GM13976 (cell line): ENCODE measurements around the gene DCAF4.
"Not testable (repeated sequence)": the region's sequence is repeated elsewhere in the genome, so short reads cannot be mapped to it uniquely, and the experiment has no call there.

Source experiments
- DNase-seq: peaks from one replicate; pipeline ENCODE4 v3.0.0; 2012; ENCODE audit warnings: low spot score
- in situ Hi-C: fragments of 300-500 bp; cut with MboI; formaldehyde crosslinking; loops from one replicate; pipeline ENCODE4 v1.12.0; 2022; ENCODE audit warnings: low sequenced_read_pairs, mixed read lengths, inconsistent platforms; ENCODE audit not compliant: unreplicated experiment
- TF ChIP-seq, protein P1 (sequence below): IDR thresholded peaks from 2 replicates; pipeline ENCODE4 v1.5.1; 2012; ENCODE audit warnings: borderline replicate concordance, mild to moderate bottlenecking; ENCODE audit not compliant: insufficient read depth; ENCODE audit errors: extremely low read depth, missing control alignments, control extremely low read depth

The DCAF4 gene

DNA sequence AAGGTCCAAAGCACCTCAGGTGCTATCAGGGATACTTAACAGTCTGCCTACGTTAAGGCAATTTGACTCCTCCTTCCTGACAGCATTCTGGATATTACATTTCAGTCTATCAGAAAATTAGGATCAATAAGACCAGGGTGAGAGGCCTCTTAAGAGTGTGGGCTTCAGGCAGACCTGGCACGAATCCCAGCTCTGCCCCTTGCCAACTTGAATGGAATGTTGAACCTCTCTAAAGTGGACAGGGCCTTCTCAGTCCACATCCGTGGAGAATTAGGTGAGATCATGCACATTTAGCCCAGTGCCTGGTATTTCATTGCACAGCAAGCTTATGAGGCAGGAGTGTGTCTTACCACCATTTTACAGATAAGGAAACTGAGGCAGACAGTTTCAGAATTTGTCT, 25.9 kb downstream of the DCAF4 start:
- DNase-seq, result no peak
- TF ChIP-seq, protein P1, sequence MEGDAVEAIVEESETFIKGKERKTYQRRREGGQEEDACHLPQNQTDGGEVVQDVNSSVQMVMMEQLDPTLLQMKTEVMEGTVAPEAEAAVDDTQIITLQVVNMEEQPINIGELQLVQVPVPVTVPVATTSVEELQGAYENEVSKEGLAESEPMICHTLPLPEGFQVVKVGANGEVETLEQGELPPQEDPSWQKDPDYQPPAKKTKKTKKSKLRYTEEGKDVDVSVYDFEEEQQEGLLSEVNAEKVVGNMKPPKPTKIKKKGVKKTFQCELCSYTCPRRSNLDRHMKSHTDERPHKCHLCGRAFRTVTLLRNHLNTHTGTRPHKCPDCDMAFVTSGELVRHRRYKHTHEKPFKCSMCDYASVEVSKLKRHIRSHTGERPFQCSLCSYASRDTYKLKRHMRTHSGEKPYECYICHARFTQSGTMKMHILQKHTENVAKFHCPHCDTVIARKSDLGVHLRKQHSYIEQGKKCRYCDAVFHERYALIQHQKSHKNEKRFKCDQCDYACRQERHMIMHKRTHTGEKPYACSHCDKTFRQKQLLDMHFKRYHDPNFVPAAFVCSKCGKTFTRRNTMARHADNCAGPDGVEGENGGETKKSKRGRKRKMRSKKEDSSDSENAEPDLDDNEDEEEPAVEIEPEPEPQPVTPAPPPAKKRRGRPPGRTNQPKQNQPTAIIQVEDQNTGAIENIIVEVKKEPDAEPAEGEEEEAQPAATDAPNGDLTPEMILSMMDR, result no peak
- in situ Hi-C loops, result no loop called here

DNA sequence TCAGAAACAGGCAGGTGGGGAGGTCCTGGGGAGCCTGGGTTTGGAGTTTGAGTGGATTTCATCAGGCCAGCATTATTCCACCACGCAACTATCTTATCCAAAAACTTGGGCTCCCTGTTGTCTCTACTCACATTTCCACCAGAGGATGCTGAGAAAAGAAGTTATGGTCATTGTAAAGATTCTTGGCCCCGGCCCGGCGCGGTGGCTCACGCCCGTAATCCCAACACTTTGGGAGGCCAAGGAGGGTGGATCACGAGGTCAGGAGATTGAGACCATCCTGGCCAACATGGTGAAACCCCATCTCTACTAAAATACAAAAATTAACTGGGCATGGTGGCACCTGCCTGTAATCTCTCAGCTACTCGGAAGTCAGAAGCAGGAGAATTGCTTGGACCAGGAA, 30.5 kb downstream of the DCAF4 start:
- DNase-seq, in situ Hi-C loops: not testable (repeated sequence)

DNA sequence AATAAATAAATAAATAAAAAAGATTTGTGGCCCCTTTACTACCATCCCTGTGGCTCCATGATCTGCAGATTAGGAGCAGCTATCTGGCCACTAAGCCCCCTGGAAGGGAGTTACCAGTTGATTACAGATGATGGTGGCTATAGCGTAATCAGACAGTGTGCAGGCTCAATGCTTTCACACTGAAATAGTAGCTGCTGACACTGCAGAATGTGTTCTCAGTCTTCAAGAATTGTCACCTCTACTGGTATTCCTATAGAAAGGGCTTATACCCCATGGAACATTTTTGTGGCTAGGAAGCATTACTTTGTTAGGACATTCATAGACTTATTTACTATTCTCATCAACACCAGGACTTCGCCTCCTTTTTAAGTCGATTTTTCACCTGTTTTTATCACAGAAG, 30.9 kb downstream of the DCAF4 start:
- in situ Hi-C loops, result no loop called here
- DNase-seq, result no peak
- TF ChIP-seq, protein P1, result no peak

DNA sequence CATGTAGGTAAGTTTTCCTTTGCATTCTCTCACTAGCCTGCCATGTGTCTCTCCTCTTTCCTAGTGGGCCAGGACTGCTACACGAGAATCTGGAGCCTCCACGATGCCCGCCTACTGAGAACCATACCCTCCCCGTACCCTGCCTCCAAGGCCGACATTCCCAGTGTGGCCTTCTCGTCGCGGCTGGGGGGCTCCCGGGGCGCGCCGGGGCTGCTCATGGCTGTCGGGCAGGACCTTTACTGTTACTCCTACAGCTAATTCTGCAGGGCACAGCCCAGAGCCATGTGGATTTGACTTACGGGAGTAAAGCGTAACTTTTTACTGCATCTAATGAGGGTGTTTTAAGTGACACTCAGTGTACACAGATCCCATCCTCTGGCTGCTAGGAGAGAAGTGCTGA, 32.3 kb downstream of the DCAF4 start:
- DNase-seq, result no peak
- TF ChIP-seq, protein P1, result no peak
- in situ Hi-C loops, result no loop called here

DNA sequence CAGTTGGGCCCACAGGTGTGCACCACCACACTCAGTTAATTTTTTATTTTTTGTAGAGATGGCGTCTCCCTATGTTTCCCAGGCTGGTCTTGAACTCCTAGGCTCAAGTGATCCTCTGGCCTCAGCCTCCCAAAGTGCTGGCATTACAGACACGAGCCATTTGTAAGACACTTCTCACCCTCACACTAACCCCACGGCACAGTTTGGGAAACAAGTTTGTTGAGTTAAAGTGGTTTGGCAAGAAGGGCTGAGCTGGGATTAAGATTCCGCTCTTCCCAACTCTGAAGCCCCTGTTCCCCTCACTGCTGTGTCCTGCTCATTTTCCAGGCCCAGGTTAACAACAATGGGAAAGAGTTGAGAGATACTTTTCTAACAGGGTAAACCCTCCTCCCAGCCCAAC, 34.8 kb downstream of the DCAF4 start:
- in situ Hi-C loops, DNase-seq: not testable (repeated sequence)

DNA sequence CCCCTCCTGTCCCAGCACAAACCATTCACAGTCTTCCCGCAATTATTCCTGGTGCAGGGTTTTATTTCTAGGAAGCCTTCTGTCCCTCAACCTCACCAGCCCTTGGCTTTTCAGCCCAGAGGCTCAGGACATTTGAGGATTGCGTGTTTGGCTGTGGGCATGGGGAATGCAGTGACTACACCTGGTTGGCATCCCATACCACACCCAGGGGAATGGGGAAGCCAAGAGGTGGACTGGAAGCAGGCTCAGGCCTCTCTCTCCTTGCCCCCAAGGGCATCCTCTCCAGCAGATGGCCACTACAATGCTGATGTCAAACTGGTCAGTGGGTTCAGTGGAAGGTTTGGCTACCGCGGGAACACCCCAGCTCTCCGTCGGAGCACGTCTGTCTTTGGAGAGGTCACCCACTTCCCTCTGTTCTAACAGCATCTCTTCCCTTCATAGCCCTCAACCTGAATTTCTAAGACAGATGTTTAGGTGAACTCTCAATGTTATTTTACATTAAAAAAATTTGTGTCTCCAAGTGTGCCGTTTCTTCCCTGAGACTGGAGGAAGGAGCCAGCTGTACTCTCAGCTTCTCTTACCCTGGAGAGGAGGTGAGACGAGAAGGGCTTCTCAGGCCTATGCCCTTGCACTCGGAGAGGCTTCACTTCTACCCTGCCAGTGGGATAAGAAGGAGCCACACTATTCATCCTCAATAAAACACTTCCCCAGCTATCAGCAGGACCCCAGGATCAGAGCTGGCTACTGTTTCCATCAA, 35.5 kb downstream of the DCAF4 start:
- no peak for DNase-seq
- in situ Hi-C loops, result no loop called here
- TF ChIP-seq, protein P1, result no peak

DNA sequence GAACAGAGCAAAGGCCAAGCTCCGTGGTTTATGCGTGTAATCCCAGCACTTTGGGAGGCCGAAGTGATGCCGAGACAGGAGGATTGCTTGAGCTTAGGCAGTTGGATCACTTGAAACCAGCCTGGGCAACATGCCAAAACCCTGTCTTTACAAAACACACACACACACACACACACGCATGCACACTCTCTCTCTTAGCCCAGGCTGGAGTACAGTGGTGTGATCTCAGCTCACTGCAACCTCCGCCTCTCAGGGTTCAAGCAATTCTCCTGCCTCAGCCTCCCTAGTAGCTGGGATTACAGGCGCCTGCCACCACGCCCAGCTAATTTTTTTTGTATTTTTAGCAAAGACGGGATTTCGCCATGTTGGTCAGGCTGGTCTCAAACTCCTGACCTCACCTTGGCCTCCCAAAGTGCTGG, 36.1 kb downstream of the DCAF4 start:
- in situ Hi-C loops, DNase-seq: not testable (repeated sequence)

DNA sequence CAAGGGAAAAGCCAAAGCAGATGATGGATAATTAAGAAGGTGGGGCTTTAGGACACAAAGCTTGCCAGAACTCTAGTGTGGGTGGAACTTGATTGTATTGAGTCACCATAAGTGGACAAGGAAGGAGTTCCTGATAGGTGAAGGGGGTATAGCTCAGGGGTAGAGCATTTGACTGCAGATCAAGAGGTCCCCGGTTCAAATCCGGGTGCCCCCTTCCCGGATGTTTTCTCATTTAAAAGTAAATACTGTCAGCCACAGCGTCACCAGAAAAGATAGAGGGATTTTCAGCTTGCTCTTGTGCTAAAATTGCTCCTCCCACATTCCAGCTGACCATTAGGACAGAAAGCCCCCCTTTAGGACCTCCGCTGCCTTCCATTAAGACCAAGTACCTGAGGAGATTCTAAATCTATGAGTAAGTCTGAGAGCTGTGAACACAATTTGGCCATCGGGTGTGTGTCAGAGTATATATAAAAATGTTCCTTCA, 36.6 kb downstream of the DCAF4 start:
- in situ Hi-C loops, result no loop called here
- TF ChIP-seq, protein P1, result no peak
- no peak for DNase-seq
